ENCODE results near the gene B3GNT5. TPM values are rescaled to one million over a fixed set of nuclear protein-coding genes. Genes with fewer than 3 reads are reported as not detected.

The B3GNT5 gene
- total RNA-seq, 1 experiment from 2014 or later, result 6.2 TPM

DNA sequence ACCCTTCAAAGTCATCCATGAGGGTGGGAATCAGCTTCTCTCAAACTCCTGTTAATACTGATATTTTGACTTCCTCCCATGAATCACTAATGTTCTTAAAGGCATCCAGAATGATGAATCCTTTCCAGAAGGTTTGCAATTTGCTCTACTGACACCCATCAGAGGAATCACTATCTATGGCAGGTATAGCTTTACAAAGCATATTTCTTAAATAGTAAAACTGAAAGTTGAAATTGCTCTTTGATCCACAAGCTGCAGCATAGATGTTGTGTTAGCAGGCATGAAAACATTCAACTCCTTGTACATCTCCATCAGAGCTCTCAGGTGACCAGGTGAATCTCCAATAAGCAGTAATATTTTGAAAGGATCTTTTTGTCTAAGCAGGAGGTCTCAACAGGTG is 66.3 kb downstream of the B3GNT5 start:
- DNase-seq (ENCODE audit: low read depth), result no peak

Other genes with a start within 250 kb of the B3GNT5 start
- gene MCCC1, start 153.8 kb upstream of the B3GNT5 start, total RNA-seq (2014; rRNA removed; shearing (Covaris generic)), result 19.4 and 23.9 TPM in 2 replicates
- gene LAMP3, start 90.5 kb upstream of the B3GNT5 start, total RNA-seq (2014; rRNA removed; shearing (Covaris generic)), result not detected in 2 replicates
- 0.24 TPM in 1 of 2 replicates, not detected in the other for gene MCF2L2, start 175.4 kb downstream of the B3GNT5 start, total RNA-seq (2014; rRNA removed; shearing (Covaris generic))